Skin of body (tissue), 2 donors: ENCODE results near the gene INTS12. TPM values are rescaled to one million over a fixed set of nuclear protein-coding genes. Genes with fewer than 3 reads are reported as not detected.
"Not testable (repeated sequence)": the region's sequence is repeated elsewhere in the genome, so short reads cannot be mapped to it uniquely, and the experiment has no call there.

Experiments used
- DNase-seq: peaks from one replicate; lab custom pipeline; 2025; lab: John Stamatoyannopoulos, UW
- total RNA-seq: library from RNA; depleted of rRNA; stranded (reverse); fragments of >200 nt; gene quantifications from one replicate; pipeline ENCODE4 v1.2.3, GENCODE V29; 2014

INTS12 gene, protein sequence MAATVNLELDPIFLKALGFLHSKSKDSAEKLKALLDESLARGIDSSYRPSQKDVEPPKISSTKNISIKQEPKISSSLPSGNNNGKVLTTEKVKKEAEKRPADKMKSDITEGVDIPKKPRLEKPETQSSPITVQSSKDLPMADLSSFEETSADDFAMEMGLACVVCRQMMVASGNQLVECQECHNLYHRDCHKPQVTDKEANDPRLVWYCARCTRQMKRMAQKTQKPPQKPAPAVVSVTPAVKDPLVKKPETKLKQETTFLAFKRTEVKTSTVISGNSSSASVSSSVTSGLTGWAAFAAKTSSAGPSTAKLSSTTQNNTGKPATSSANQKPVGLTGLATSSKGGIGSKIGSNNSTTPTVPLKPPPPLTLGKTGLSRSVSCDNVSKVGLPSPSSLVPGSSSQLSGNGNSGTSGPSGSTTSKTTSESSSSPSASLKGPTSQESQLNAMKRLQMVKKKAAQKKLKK
- total RNA-seq: 13.7 TPM

DNA sequence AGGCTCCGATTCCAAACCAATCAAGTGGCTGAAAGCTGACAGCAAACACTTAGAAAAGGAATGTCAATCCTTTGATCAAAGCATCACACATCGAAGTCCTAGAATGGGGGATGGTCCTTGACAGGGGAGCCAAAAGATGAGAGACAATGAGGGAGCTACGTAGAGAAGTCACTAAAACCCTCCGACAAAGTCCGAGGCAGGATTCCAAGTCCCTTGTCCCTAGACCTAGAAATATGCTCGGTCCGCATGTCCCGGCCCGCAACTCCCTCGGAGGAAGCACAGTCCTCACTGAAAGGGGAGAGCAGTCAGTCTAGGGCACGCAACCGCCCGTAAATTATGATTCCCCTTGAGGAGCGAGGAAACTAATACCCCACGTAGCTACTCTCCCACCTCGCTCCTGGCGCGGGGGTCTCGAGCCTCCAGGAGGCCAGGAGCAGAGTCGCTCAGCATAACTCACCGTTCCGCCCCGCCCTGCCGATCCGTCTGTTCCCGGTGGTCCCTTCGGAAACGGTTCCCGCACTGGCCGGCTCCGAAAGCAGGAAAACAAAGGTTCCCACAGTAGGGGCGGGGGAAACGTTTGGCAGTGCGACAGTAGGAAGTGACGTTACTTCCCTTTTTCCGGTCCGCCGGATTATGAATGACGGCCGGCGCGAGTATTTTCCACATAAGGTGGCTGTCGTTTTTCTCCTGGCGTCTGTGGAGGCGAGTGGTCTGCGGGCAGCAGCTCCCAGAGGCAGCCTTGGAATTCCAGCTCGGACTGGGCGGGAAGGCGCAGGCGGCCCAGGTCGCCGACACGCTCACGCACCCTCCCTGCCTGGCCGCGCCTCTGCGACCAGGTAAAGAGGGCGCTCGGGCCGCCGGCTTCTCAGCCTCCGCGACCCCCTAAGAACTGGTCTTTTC, at the start of gene INTS12, which contains the start of gene GSTCD:
Gene INTS12, minus strand, starts transcription at position 509 of the 900 bp plus-strand sequence. CDS start 8,684 bp downstream, outside the sequence.
Gene GSTCD, plus strand, starts transcription at position 604 of the 900 bp plus-strand sequence. CDS start 8,830 bp downstream, outside the sequence.
- peak; percentile 95 for DNase-seq

DNA sequence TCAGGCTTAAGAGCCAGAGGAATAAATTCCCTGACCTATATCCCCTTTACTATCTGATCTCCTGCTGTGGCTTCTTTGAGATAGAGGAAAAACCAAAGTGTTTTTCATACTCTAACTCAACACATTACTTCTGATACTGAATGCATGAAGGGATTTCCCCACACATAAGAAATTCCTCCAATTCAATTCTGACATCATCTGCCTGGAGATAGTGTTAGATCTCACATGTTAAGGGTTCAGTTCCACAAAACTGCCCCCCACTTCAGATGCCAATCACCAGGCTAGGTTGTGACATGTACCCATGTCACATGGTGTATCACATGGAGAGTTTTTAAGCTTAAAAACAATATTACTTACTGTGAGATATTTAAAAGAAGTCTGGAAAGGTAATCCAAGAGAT, 46.9 kb upstream of the INTS12 start:
- DNase-seq: no peak

DNA sequence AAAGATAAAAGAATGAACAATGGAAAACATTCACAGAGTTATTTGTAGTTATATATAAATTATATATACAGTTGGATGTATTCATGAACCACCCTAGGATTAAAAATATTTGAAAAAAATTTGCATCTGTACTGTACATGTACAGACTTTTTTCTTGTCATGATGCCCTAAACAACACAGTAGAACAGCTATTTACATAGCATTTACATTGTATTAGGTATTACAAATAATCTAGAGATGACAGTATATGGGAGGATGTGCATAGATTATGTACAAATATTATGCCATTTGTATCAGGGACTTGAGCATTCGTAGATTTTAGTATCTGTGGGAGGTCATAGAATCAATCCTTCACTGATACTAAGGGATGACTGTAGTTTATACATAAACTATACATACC, 44.9 kb upstream of the INTS12 start:
- DNase-seq: no peak

DNA sequence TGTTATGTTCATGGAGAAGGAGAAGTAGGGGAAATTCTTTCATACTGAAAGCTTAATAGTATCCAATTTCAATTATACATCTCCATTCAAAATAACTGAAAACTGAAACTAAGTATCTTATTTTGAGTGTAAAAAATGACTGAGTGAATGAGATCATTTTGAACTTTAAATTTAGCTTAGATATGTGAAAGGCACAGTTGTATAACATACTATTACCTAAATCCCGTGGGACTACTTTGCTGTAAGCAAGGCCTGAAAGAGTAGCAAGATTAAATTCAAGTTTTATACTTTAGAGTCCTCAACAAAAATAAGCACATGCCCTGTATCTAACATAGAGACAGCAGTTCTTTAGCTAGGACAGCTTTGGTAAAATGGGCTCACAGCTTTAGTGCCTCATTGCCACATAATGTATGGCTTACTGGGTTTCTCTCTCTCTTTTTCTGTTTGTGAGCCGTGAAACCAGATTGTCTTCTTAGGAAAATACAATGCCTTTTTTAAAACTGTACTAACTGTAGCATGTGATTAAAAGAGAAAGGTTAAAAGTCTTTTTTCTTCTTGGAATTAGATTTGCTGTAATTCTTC, 43.3 kb upstream of the INTS12 start:
- no peak for DNase-seq

DNA sequence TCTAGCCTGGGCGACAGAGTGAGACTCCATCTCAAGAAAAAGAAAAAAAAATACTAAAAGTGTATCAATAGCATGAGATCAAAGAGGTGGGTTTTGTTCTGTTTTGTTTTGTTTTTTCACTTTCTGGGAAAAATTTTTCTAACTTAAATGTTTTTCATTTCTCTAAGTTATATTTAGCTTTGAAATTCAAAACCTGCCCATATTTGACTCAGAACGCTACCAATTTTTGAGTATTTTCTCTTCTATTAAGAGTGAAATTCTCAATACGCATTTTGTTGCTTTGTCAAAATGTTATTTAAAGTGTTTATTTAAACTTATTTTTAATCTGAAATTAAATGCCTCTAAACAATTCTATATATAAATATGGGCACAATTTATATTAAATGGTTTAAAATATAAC, 39.7 kb upstream of the INTS12 start:
- no peak for DNase-seq

DNA sequence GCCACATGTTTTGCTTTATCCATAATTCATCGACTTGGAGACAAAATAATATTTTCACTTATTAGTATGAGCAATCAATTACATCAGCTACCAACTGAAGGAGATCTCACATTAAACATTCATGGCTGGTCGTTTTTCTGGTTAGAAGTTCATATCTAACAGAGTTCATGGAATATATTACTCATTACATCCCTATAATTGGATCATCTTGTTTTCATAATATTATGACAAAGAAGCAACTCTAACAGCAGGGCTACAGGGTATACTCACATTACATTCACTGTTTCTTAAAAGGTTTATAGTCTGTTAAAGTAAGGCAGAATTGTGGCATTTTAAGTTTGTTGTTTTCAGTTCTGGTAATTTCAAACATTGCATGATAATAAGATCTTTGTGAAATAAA, 33.1 kb upstream of the INTS12 start:
- DNase-seq: no peak

DNA sequence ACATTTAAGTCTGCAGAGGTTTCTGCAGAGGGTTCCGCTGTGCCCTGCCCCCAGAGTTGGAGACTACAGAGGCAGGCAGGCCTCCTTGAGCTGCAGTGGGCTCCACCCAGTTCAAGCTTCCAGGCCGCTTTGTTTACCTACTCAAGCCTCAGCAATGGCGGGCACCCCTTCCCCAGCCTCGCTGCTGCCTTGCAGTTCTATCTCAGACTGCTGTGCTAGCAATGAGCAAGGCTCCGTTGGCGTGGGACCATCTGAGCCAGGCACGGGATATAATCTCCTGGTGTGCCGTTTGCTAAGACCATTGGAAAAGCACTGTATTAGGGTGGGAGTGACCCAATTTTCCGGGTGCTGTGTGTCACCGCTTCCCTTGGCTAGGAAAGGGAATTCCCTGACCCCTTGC, 26.7 kb upstream of the INTS12 start:
- DNase-seq: not testable (repeated sequence)

DNA sequence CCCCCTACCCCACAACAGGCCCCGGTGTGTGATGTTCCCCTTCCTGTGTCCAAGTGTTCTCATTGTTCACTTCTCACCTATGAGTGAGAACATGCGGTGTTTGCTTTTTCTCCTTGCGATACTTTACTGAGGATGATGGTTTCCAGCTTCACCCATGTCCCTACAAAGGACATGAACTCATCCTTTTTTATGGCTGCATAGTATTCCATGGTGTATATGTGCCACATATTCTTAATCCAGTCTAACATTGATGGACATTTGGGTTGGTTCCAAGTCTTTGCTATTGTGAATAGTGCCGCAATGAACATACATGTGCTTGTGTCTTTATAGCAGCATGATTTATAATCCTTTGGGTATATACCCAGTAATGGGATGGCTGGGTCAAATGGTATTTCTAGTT, 21.4 kb upstream of the INTS12 start:
- not testable (repeated sequence) for DNase-seq

DNA sequence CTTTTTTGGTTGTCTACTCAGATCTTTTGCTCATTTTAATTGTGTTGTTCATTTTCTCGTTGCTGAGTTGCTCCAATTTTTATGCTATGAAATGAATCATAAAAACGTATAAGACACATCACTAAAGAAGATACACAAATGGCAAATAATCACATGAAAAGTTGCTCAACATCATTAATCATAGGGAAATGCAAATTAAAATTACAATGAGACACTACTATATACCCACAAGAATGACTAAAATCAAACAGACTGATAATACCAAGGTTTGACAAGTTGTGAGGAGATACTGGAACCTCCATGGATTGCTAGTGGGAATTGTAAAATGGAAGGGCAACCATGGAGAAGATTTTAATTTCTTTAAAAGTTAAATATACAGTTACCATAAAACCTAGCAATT, 17.1 kb upstream of the INTS12 start:
- no peak for DNase-seq

DNA sequence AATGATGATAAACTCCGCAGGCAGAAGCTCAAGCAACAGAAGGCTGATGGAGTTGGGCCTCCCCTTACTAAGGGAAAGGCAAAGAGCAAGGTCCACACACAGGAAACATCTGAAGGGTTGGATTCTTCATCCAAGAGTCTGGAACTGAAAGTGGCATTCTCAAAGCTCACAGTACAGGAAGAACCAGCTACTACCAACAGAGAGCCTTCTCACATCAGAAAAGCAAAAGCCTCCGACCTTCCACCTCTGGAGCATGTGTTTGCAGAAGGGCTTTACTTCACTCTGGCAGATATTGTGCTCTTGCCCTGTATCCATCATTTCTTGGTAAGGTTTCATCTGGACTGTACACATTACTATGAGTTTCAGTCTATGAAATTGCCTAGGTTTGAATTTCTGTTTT, 10.7 kb upstream of the INTS12 start:
- DNase-seq: no peak

DNA sequence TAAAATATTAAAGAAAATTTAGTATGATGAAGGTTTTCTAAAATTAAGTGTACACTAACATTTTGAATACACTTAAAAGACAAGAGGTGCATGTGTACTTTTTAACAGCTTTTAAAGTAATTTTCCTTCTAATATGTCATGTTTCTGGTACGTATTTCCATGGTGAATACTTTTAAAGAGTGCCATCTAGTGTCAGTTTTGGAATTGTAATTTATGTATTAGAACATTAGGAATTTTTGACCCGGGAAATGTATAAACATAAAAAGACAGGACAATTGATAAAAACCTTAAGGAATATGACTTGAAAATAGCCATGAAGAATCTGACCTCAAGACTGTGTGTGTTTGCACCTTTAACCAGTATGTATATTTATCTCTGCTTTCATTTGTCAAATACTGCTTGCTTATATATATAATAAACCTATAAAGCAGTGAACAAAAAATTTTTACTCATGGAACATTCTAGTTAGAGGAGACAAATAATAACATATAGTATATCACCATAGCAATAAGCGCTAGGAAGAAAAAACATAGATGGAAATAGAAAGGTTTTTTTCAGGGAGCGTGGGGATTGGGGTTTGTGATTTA, 7.3 kb upstream of the INTS12 start:
- DNase-seq: peak; percentile 25

DNA sequence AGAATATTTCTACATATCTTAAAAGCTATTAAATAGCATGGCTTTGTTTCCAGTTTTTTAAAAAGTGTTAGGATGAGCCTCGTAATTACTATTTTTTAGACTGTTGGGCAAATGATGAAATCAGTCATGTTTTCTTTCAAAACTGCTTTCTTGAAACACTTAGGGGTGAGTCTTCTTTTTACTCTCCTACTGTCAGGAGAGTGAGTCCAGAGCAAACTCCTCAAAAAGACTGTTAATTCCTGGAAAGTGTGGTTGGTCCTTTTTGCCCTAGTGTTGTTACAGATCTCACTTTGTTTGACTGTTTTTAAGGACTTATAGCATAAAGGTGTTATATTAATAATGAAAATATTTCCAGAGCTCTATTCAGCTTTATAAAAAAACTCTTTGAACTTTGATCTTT, 6.4 kb upstream of the INTS12 start:
- DNase-seq: no peak

DNA sequence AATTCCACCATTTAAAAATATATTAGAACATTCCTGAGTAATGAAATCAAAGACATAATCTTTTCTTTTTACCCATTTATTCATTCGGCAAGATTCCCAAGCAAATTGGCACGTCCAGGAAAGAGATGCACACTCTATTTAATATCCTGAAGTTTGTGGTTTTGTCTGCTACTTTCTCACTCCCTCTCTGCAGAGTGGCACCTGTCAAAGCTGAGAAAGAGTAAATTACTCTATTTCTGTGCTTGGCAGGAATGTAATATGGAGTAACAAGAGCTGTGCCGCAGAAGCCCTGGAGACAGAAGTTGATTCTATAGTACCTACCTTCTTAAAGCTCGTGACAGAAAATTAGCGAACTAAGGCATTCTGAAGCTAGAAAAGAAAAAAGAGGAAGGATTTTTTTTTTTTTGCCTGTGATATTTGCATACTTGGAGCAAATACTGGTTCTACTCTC, 5.6 kb upstream of the INTS12 start:
- no peak for DNase-seq

DNA sequence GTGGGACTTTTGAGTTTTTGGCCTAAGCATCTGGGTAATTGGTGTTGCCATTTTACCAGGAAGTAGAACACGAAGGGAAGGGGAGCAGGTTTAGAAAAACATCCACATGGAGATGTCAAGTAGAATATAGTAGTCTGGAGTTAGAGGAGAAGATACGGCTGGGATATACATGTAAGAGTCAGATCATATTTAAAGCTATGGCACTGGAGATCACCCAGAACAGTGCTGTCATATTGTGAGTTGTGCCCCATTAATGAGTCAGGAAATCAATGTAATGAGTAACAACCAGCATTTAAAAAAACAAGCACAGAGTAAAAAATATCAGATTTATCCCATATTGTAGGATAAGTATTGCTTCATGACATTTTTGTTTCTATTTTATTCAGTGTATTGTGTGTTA, 4.3 kb upstream of the INTS12 start:
- no peak for DNase-seq

DNA sequence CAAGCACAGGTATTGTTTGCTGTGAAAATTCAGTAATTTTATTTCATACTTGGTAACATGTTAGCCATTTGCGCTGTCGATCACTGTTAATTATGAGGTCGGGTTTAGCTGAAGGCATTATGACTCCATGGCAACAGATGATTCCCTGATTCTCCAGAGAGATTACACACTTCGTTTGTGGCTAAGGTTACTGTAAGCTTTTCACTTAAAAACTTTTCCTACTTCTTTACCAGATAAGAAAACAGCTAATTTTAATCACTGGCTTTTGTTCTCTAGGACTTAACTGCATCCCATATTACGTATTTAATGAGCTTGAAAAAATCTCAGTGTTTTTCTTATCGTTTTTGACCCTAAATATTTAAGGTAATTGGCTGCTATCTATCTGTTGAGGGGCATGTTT, 2.2 kb upstream of the INTS12 start:
- DNase-seq: no peak

DNA sequence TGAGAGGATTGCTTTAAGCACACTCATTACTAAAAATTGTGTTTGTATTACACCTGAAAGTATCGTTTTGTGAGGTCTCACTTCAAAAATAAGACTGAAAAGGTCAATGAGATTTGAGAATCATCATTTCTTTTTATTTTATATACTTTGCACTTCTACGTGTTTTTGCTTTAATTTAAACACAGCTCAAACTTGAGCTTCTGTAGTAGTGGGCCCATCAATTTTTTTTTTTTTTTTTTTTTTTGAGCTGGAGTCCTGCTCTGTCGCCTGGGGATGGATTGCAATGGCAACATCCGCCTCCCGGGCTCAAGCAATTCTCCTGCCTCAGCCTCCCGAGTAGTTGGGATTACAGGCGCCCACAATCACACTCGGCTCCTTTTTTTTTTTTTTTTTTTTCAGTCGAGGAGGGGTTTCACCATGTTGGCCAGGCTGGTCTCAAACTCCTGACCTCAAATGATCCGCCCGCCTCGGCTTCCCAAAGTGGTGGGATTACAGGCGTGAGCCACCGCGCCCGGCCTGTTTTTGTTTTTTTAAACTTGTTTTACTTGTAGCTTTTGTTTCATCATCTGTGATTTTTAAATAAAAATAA, 1.6 kb upstream of the INTS12 start:
- no peak for DNase-seq

DNA sequence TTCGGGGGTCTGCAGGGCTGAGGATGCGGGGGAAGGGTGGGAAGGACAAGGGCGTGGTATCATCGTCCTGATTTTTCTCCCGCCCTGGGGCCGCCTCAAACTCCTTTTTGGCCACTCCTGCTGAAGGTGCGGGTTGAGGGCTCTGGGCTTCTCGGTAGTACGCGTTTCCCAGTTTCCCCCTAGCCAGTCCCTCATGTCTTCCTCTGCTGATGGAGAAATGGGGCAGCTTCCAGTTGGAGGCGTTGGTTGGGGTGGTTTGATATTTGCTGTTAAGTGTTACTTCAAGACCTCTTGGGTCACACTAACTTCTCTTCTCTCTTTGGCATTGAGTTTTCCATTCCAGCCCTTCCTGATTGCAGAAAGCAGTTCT, 577 bp upstream of the INTS12 start:
- peak; percentile 12 for DNase-seq

DNA sequence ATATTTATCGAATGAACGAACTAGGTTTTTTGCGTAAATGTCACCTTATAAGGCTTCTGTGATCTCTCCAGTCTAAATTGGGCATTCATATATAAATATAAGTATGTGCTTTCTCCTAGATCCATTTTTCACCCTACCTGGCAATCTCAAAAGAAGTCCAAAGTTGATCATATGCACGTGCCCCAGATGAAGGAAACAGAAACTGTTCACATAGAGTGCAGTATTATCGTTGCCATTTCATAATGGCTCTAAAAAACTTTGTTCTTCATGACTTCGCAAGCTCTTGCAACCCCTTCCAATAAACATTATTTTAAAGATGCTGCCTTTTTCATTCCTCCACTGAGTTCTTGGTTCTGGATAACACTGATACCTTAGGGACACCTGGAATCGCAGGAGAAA, 708 bp downstream of the INTS12 start:
- DNase-seq: no peak

DNA sequence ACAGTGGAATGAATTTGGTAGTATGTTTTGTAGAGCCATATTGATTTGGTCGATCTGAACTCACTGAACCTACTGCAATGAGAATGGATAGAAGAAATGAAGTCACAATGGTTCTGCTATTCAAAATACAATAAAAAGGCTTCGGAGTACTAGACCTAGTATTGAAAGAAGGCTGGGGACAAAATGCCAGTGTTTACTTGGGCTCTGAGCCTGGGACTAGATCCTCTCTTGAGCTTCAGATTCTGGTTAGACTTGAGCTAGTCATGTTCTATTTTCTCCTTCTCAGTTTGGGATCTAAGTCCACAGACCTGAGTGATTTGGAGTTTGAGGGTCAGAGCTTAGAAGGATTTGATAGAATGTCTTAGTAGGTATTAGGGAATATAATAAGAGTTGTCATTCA, 9.9 kb downstream of the INTS12 start:
- DNase-seq: no peak

DNA sequence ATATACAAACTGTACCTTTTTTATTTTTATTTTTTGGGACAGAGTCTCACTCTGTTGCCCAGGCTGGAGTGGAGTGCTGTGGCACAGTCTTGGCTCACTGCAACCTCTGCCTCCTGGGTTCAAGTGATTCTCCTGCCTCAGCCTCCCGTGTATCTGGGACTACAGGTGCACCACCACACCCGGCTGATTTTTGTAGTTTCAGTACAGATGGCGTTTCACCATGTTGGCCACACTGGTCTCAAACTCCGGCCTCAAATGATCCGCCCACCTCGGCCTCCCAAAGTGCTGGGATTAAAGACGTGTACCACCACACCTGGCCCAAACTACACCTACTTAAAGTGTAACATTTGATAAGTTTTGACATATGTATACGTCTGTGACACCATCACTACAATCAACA, 12.7 kb downstream of the INTS12 start:
- not testable (repeated sequence) for DNase-seq

DNA sequence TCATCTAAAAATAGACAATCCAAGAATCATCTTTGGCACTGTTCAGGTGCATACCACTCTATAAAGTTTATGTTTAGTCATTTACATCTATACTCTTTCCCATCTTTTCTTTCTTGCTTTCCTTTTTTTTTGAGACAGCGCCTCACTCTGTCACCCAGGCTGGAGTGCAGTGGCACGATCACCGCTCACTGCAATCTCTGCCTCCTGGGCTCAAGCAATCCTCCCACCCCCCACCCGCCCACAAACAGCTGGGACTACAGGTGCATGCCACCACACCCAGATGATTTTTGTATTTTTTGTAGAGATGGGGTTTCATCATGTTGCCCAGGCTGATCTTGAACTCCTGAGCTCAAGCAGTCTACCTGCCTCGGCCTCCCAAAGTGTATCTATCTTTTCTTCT, 13.7 kb downstream of the INTS12 start:
- DNase-seq: not testable (repeated sequence)
